ENCODE measurements around the gene RAB32.

- TF ChIP-seq ZFX (IDR thresholded peaks at IDR 0.05; ENCODE audit: borderline replicate concordance) = no peak
- TF ChIP-seq, protein P1, sequence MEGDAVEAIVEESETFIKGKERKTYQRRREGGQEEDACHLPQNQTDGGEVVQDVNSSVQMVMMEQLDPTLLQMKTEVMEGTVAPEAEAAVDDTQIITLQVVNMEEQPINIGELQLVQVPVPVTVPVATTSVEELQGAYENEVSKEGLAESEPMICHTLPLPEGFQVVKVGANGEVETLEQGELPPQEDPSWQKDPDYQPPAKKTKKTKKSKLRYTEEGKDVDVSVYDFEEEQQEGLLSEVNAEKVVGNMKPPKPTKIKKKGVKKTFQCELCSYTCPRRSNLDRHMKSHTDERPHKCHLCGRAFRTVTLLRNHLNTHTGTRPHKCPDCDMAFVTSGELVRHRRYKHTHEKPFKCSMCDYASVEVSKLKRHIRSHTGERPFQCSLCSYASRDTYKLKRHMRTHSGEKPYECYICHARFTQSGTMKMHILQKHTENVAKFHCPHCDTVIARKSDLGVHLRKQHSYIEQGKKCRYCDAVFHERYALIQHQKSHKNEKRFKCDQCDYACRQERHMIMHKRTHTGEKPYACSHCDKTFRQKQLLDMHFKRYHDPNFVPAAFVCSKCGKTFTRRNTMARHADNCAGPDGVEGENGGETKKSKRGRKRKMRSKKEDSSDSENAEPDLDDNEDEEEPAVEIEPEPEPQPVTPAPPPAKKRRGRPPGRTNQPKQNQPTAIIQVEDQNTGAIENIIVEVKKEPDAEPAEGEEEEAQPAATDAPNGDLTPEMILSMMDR (IDR thresholded peaks at IDR 0.05) = no peak
These were observed 7.9 kb downstream of the RAB32 start for GRCh38 chr6:146551545-146551944.

Measured in 22Rv1 (cell line).